GM21825 (cell line): ENCODE data around the gene MOGAT2.
"Not testable (repeated sequence)": the region's sequence is repeated elsewhere in the genome, so short reads cannot be mapped to it uniquely, and the experiment has no call there.

Experiments used
- ATAC-seq: cut with Tn5 transposase; IDR thresholded peaks from one replicate; pipeline ENCODE4 v1.9.1; 2021; ENCODE audit warnings: mild to moderate bottlenecking, moderate library complexity; ENCODE audit not compliant: unreplicated experiment

MOGAT2 gene

GRCh38 chr11:75748729-75749273 is 31.2 kb downstream of the MOGAT2 start:
- not testable (repeated sequence) for ATAC-seq

GRCh38 chr11:75754933-75755332 is 37.3 kb downstream of the MOGAT2 start:
- ATAC-seq: not testable (repeated sequence)

- no peak for ATAC-seq
Observed at GRCh38 chr11:75757651-75758050, 40.0 kb downstream of the MOGAT2 start.

- ATAC-seq: no peak
Observed at GRCh38 chr11:75759832-75760231, 42.2 kb downstream of the MOGAT2 start.

GRCh38 chr11:75760243-75760642 is 42.6 kb downstream of the MOGAT2 start:
- ATAC-seq: no peak

- ATAC-seq: no peak
Observed at GRCh38 chr11:75760710-75761493, 43.3 kb downstream of the MOGAT2 start.

GRCh38 chr11:75762158-75762557 is 44.5 kb downstream of the MOGAT2 start:
- no peak for ATAC-seq

- ATAC-seq: no peak
Observed at GRCh38 chr11:75762885-75763284, 45.2 kb downstream of the MOGAT2 start.

- no peak for ATAC-seq
Observed at GRCh38 chr11:75763846-75764245, 46.2 kb downstream of the MOGAT2 start.

- ATAC-seq: no peak
Observed at GRCh38 chr11:75765116-75765515, 47.5 kb downstream of the MOGAT2 start.

- no peak for ATAC-seq
Observed at GRCh38 chr11:75766443-75767227, 49.0 kb downstream of the MOGAT2 start.

- no peak for ATAC-seq
Observed at GRCh38 chr11:75767228-75767572, 49.6 kb downstream of the MOGAT2 start.

- no peak for ATAC-seq
Observed at GRCh38 chr11:75767793-75768111, 50.1 kb downstream of the MOGAT2 start.

- peak; percentile 67 for ATAC-seq
Observed at GRCh38 chr11:75768112-75768908, 50.7 kb downstream of the MOGAT2 start, which contains the start of gene DGAT2. TSS of gene DGAT2 (plus strand) at chr11:75768778. CDS start at chr11:75768992, 214 bp downstream.

GRCh38 chr11:75768909-75769771 is 51.5 kb downstream of the MOGAT2 start:
- no peak for ATAC-seq

- ATAC-seq: no peak
Observed at GRCh38 chr11:75770102-75770501, 52.5 kb downstream of the MOGAT2 start.

- ATAC-seq: no peak
Observed at GRCh38 chr11:75771646-75772410, 54.2 kb downstream of the MOGAT2 start.

- peak; percentile 84 for ATAC-seq
Observed at GRCh38 chr11:75773595-75774353, 56.1 kb downstream of the MOGAT2 start.

- no peak for ATAC-seq
Observed at GRCh38 chr11:75775056-75775455, 57.4 kb downstream of the MOGAT2 start.
